ENCODE results near the gene NACC1.
"Not testable (repeated sequence)": the region's sequence is repeated elsewhere in the genome, so short reads cannot be mapped to it uniquely, and the experiment has no call there.

DNA sequence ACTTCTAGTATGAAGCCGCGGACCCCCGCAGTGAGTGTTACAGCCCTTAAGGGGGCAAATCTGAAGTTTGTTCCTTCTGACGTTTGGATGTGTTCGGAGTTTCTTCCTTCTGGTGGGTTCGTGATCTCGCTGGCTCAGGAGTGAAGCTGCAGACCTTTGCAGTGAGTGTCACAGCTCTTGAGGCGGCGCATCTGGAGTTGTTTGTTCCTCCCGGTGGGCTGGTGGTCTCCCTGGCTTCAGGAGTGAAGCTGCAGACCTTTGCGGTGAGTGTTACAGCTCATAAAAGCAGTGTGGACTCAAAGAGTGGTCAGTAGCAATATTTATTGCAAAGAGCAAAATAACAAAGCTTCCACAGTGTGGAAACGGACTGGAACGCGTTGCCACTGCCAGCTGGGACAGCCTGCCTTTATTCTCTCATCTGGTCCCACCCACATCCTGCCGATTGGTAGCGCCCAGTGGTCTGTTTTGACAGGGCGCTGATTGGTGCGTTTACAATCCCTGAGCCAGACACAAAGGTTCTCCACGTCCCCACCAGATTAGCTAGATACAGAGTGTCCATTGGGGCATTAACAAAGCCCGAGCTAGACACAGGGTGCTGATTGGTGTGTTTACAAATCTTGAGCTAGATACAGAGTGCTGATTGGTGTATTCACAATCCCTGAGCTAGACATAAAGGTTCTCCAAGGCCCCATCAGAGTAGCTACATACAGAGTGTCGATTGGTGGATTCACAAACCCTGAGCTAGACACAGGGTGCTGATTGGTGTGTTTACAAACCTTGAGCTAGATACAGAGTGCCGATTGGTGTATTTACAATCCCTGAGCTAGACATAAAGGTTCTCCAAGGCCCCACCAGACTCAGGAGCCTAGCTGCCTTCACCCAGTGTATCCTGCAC lies 67.9 kb downstream of the NACC1 start:
- TF ChIP-seq, protein P1, sequence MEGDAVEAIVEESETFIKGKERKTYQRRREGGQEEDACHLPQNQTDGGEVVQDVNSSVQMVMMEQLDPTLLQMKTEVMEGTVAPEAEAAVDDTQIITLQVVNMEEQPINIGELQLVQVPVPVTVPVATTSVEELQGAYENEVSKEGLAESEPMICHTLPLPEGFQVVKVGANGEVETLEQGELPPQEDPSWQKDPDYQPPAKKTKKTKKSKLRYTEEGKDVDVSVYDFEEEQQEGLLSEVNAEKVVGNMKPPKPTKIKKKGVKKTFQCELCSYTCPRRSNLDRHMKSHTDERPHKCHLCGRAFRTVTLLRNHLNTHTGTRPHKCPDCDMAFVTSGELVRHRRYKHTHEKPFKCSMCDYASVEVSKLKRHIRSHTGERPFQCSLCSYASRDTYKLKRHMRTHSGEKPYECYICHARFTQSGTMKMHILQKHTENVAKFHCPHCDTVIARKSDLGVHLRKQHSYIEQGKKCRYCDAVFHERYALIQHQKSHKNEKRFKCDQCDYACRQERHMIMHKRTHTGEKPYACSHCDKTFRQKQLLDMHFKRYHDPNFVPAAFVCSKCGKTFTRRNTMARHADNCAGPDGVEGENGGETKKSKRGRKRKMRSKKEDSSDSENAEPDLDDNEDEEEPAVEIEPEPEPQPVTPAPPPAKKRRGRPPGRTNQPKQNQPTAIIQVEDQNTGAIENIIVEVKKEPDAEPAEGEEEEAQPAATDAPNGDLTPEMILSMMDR (optimal IDR thresholded peaks at IDR 0.05 in 1 of 3, IDR thresholded peaks at IDR 0.05 in 1 of 3, conservative IDR thresholded peaks at IDR 0.05 in 1 of 3; ENCODE audit: extremely low read depth in 1 of 3, insufficient read depth in 2 of 3, low read length in 3 of 3) = not testable (repeated sequence)
- TF ChIP-seq EZH2 (IDR thresholded peaks at IDR 0.05; ENCODE audit: low read length) = not testable (repeated sequence)
